A673 (cell line): ENCODE measurements around the gene NRXN2. TPM values are rescaled to one million over a fixed set of nuclear protein-coding genes. Genes with fewer than 3 reads are reported as not detected.

Source experiments
- BruUV-seq: library from RNA; stranded (reverse); fragments of 400-500 nt; replicated peaks from 2 replicates; lab custom pipeline; 2021; lab: Mats Ljungman, UMichigan
- CTCF ChIA-PET: fragments of 300-600 bp; sonication (Branson Sonifier 250); formaldehyde crosslinking; loops from one replicate; lab custom pipeline; 2022; ENCODE audit warnings: antibody characterized with exemption; lab: Charles Lee
- POLR2A ChIA-PET: fragments of 300-600 bp; sonication (Branson Sonifier 250); formaldehyde crosslinking; loops from one replicate; lab custom pipeline; 2022; ENCODE audit warnings: antibody characterized with exemption; ENCODE audit not compliant: low non-redundant PET; lab: Charles Lee
- DNase-seq: peaks from one replicate; pipeline ENCODE4 v3.0.0-alpha.2; 2015; ENCODE audit warnings: low spot score
- H3K27ac ChIP-seq: fragments of 200-600 bp; sonication (generic); 2 replicates; pipeline ENCODE4 v1.5.1; 2016; ENCODE audit warnings: mixed run types, low read depth, mild to moderate bottlenecking, mixed read lengths, antibody characterized with exemption, low read length; ENCODE audit not compliant: poor library complexity, severe bottlenecking
- H3K27me3 ChIP-seq: fragments of 200-600 bp; sonication (generic); replicated peaks from 2 replicates; pipeline ENCODE4 v1.6.1; 2017; ENCODE audit warnings: mixed run types, low read depth, mild to moderate bottlenecking, mixed read lengths, antibody characterized with exemption, low read length; ENCODE audit not compliant: insufficient read depth, poor library complexity
- H3K36me3 ChIP-seq: fragments of 200-600 bp; sonication (generic); 2 replicates; pipeline ENCODE4 v1.6.1; 2016; ENCODE audit warnings: mixed run types, mild to moderate bottlenecking, mixed read lengths, antibody characterized with exemption, low read length; ENCODE audit not compliant: insufficient read depth, poor library complexity, severe bottlenecking
- H3K4me1 ChIP-seq: fragments of 200-600 bp; sonication (generic); 2 replicates; pipeline ENCODE4 v1.6.1; 2017; ENCODE audit warnings: mixed run types, mild to moderate bottlenecking, mixed read lengths, antibody characterized with exemption, low read length; ENCODE audit not compliant: insufficient read depth, poor library complexity, severe bottlenecking
- H3K4me3 ChIP-seq: fragments of 200-600 bp; sonication (generic); 2 replicates; pipeline ENCODE4 v1.5.1; 2016; ENCODE audit warnings: low read depth, mixed run types, mild to moderate bottlenecking, mixed read lengths, low read length; ENCODE audit not compliant: poor library complexity, severe bottlenecking
- H3K9me3 ChIP-seq: fragments of 200-600 bp; sonication (generic); 2 replicates; pipeline ENCODE4 v1.6.1; 2016; ENCODE audit warnings: mixed run types, low read depth, mild to moderate bottlenecking, mixed read lengths, antibody characterized with exemption, low read length; ENCODE audit not compliant: poor library complexity, severe bottlenecking
- EZH2 ChIP-seq: fragments of 200-600 bp; sonication (generic); IDR thresholded peaks from 2 replicates; pipeline ENCODE4 v1.6.1; 2017; ENCODE audit warnings: borderline replicate concordance, low read depth, mild to moderate bottlenecking, mixed read lengths, antibody characterized with exemption, low read length; ENCODE audit not compliant: poor library complexity, severe bottlenecking
- intact Hi-C: fragments of 100-400 bp; cut with micrococcal nuclease; formaldehyde crosslinking; loops from one replicate; pipeline ENCODE4 v1.10.0; 2022; ENCODE audit not compliant: unreplicated experiment
- total RNA-seq: library from RNA; stranded (reverse); gene quantifications from 2 replicates; pipeline ENCODE4 v1.2.3, GENCODE V29; 2021
- TF ChIP-seq, protein P1 (sequence below): fragments of 300-800, 200-600 bp; sonication (generic); conservative IDR thresholded peaks from 2 replicates; pipeline ENCODE4 v1.5.1; 2017; ENCODE audit warnings: low read depth, mild to moderate bottlenecking, antibody characterized with exemption, low read length, moderate library complexity, mixed read lengths

Gene NRXN2
- total RNA-seq, 1 experiment from 2014 or later = 5.0 TPM

DNA sequence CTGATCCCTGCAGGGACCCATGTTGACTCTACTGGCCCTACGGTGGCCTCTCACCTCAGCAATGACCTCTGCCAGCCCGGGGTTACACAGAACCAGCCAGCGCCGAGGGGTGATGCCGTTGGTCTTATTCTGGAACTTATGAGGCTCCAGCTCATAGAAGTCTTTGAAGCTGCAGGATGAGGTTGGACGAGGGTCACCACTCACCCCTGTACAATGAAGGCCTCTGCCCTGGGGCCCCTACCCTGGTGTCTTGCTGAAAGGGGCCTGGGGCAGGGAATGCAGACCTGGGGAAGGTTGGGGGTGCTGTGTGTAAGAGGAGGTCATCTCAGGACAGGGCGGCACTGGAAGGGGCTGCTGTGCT lies 30.0 kb upstream of the NRXN2 start:
- Histone ChIP-seq H3K4me3 (no peak overlapping the region), H3K27ac (no peak overlapping the region), H3K9me3 (no peaks in the 10 kb centered on the region), H3K36me3 (no peaks in the 10 kb centered on the region), H3K27me3 (no peaks in the 10 kb centered on the region), H3K4me1 (no peaks in the 10 kb centered on the region)
- ChIA-PET CTCF (no interaction called here), POLR2A (no interaction called here)
- TF ChIP-seq, protein P1, sequence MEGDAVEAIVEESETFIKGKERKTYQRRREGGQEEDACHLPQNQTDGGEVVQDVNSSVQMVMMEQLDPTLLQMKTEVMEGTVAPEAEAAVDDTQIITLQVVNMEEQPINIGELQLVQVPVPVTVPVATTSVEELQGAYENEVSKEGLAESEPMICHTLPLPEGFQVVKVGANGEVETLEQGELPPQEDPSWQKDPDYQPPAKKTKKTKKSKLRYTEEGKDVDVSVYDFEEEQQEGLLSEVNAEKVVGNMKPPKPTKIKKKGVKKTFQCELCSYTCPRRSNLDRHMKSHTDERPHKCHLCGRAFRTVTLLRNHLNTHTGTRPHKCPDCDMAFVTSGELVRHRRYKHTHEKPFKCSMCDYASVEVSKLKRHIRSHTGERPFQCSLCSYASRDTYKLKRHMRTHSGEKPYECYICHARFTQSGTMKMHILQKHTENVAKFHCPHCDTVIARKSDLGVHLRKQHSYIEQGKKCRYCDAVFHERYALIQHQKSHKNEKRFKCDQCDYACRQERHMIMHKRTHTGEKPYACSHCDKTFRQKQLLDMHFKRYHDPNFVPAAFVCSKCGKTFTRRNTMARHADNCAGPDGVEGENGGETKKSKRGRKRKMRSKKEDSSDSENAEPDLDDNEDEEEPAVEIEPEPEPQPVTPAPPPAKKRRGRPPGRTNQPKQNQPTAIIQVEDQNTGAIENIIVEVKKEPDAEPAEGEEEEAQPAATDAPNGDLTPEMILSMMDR = no peak
- TF ChIP-seq EZH2 = no peak
- no peak for DNase-seq
- intact Hi-C loops = no loop called here
- BruUV-seq = no TSS peak

DNA sequence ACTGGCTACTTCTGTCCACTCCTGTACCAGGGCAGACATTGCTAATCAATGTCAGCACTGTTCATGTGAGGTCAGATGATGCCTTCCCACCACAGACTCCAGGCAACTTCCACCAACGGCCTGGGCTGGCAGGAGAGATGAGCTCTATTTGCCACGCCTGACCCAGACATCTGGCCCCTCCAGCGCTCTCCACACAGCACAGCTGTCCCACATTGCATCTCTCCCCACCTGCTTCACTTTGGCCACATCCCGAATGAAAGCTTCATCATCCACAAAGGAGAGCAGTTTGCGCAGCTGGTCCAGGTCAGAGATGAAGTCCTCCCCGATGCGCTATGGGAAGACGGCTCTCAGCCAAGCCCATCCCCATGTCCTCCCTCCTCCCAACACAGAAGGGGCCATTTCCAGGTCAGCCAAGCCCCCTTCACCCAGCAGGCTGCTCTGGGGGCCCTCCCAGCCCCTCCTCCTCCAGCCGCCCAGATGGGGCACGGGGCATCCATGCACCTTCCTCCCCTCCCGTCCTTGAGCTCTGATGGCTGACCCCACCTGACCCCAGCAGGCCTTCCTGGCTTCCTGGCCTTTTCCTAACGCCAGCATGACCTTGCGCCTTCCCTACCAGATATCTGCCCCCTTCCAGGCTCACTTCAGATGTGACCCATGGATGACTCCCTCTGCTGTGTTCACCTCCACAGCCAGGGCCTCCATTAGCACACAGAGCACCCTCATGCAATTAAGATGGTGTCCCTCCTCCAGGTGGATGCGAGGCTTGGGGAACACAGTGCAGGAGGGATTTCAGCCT lies 29.4 kb upstream of the NRXN2 start:
- ChIA-PET CTCF (interaction anchor here (0.6 kb wide), 2 partner anchors 27 to 397 kb away, joined by 6 to 7 read pairs; no protein-coding TSS in a partner anchor), POLR2A (no interaction called here)
- intact Hi-C loops = no loop called here
- H3K4me1 ChIP-seq = no peaks in the 10 kb centered on the region
- TF ChIP-seq EZH2 = no peak
- TF ChIP-seq, protein P1 = no peak
- H3K27me3 ChIP-seq = no peaks in the 10 kb centered on the region
- no peaks in the 10 kb centered on the region for H3K36me3 ChIP-seq
- BruUV-seq = no TSS peak
- no peak overlapping the region for H3K4me3 ChIP-seq
- no peak for DNase-seq
- no peaks in the 10 kb centered on the region for H3K9me3 ChIP-seq
- H3K27ac ChIP-seq = no peak overlapping the region

DNA sequence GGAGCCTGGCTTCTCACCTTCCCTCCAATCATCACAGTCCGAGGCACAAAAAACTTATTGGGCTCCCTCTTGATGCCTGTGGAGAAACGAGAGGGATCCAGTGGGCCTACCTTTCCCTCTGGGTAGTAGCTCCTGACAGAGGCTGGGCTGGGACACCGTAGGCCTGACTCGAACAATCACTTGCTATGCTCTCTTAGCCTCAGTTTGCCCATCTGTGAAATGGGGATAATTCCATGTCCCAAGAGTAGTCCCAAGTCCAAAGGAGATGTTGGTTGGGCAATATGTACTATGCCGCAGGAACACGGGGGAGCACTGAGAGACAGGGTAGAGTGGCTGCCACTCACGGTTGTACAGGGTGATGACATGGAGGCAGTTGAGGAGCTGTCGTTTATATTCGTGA lies 28.6 kb upstream of the NRXN2 start:
- Histone ChIP-seq H3K9me3 (no peaks in the 10 kb centered on the region), H3K36me3 (no peaks in the 10 kb centered on the region), H3K27me3 (no peaks in the 10 kb centered on the region), H3K4me3 (no peak overlapping the region), H3K27ac (no peak overlapping the region), H3K4me1 (no peaks in the 10 kb centered on the region)
- TF ChIP-seq, protein P1 = no peak
- no peak for TF ChIP-seq EZH2
- ChIA-PET POLR2A (no interaction called here), CTCF (interaction anchor here (0.6 kb wide), 1 partner anchor 26 kb away, joined by 6 read pairs; no protein-coding TSS in a partner anchor)
- intact Hi-C loops = no loop called here
- no TSS peak for BruUV-seq
- no peak for DNase-seq
